Upper lobe of left lung (tissue), 4 donors: Measurements from ENCODE around the gene HOXC13.

Source experiments
- EP300 ChIP-seq, 4 donors: sonication (generic); formaldehyde crosslinking; IDR thresholded peaks; one replicate each; pipeline ENCODE4 v1.5.1; 2017; ENCODE audit warnings: antibody characterized with exemption in 4 of 4, control low read depth in 2 of 4
- POLR2A ChIP-seq, 4 donors: fragments of 450-650 bp; IDR thresholded peaks; one replicate each; pipeline ENCODE4 v1.5.1; 2016 to 2017; ENCODE audit warnings: antibody characterized with exemption in 4 of 4, mild to moderate bottlenecking in 2 of 4
- TF ChIP-seq, protein P1 (sequence below), 6 experiments: fragments of 450-650 bp in 4 of 6; fragments of 200-600 bp in 2 of 6; sonication (generic) in 2 of 6; IDR thresholded peaks; one replicate each; pipeline ENCODE4 v1.5.1; 2016 to 2019; ENCODE audit warnings: antibody characterized with exemption in 6 of 6

DNA sequence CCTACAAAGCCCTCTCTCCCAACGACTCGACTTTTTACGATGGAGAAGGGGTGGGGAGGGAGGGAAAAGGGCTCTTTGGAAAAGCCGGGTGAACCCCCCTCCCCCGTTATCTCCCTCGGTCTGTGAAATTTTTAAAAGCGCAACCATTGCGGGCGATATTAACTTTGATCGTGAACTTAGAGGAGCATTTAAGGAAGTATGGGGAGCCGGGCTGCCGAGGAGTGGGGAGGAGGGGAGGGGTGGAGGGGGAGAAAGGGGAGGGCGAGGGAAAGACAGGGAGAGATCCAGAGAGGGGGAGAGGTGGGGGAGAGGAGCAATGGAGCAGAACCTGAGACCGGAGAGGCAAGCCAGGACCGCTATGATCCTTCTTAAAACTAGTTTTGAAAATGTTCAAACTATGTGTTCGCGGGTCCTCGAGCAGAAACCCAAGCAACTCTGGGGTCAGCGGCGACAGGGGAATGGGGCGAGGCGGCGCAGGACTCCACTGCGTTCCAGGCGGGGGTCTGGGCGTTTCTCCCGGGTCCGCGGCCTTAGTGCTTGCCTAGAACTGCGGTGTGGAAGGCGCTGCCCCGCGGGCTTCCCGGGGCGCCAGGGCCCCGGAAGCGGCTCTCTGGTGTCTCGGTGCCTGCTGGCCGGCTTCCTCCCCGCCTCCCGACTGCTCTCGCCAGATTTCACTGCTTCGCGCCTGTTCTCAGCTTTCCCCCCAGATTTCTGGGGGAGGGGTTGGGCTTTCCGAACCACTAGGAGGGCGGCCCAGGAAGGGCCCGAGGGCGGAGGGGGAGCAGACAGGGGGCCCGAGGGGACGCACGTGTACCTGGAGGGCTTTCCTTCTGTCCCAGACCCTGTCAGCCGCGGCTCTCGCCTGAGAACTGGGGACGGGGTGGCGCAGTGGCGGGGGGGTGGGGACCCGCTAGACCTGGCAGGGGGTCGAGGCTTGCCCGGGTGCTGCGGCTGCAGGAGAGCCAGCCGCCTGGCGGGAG, 35.7 kb downstream of the HOXC13 start, which contains the start of gene HOTAIR:
- TF ChIP-seq, protein P1, sequence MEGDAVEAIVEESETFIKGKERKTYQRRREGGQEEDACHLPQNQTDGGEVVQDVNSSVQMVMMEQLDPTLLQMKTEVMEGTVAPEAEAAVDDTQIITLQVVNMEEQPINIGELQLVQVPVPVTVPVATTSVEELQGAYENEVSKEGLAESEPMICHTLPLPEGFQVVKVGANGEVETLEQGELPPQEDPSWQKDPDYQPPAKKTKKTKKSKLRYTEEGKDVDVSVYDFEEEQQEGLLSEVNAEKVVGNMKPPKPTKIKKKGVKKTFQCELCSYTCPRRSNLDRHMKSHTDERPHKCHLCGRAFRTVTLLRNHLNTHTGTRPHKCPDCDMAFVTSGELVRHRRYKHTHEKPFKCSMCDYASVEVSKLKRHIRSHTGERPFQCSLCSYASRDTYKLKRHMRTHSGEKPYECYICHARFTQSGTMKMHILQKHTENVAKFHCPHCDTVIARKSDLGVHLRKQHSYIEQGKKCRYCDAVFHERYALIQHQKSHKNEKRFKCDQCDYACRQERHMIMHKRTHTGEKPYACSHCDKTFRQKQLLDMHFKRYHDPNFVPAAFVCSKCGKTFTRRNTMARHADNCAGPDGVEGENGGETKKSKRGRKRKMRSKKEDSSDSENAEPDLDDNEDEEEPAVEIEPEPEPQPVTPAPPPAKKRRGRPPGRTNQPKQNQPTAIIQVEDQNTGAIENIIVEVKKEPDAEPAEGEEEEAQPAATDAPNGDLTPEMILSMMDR (IDR thresholded peaks at IDR 0.05): no peak
- TF ChIP-seq POLR2A (IDR thresholded peaks at IDR 0.05) (no peak), EP300 (IDR thresholded peaks at IDR 0.05) (no peak)
